ENCODE results near the gene GRIA4. TPM values are rescaled to one million over a fixed set of nuclear protein-coding genes. Genes with fewer than 3 reads are reported as not detected.

The GRIA4 gene
- total RNA-seq, 2 experiments from 2014 or later, result not detected

- Mint-ChIP-seq H3K27me3 (peaks cover 4% of the 10 kb centered on the region), H3K9me3 (no peaks in the 10 kb centered on the region), H3K4me3 (no peak overlapping the region), H3K4me1 (ENCODE audit: low read depth) (no peaks in the 10 kb centered on the region), H3K36me3 (ENCODE audit: low read depth) (no peaks in the 10 kb centered on the region), H3K27ac (no peak overlapping the region)
- no peak for TF ChIP-seq CTCF (IDR thresholded peaks at IDR 0.05)
- DNase-seq (no peak), ATAC-seq (no peak)
- ChIA-PET POLR2A (no interaction called here), CTCF (interaction anchor here (3.2 kb wide), 1 partner anchor 8 kb away, joined by 6 read pairs; no protein-coding TSS in a partner anchor)
- intact Hi-C loops (cut with micrococcal nuclease), result no loop called here
These were observed 247.1 kb downstream of the GRIA4 start for GRCh38 chr11:105856954-105857353.

- intact Hi-C loops (cut with micrococcal nuclease), result no loop called here
- Mint-ChIP-seq H3K4me1 (ENCODE audit: low read depth) (no peaks in the 10 kb centered on the region), H3K4me3 (no peak overlapping the region), H3K27ac (no peak overlapping the region), H3K27me3 (peaks cover 4% of the 10 kb centered on the region), H3K9me3 (no peaks in the 10 kb centered on the region), H3K36me3 (ENCODE audit: low read depth) (no peaks in the 10 kb centered on the region)
- POLR2A ChIA-PET, result no interaction called here
- DNase-seq (no peak), ATAC-seq (no peak)
- no peak for TF ChIP-seq CTCF (IDR thresholded peaks at IDR 0.05)
- CTCF ChIA-PET, result interaction anchor here (3.2 kb wide), 1 partner anchor 8 kb away, joined by 6 read pairs; no protein-coding TSS in a partner anchor
These were observed 247.9 kb downstream of the GRIA4 start for GRCh38 chr11:105857728-105858127.

GRCh38 chr11:105858841-105859240, 249.0 kb downstream of the GRIA4 start:
- ATAC-seq (no peak), DNase-seq (no peak)
- Mint-ChIP-seq H3K27ac (no peak overlapping the region), H3K4me1 (ENCODE audit: low read depth) (no peaks in the 10 kb centered on the region), H3K4me3 (no peak overlapping the region), H3K9me3 (no peaks in the 10 kb centered on the region), H3K27me3 (peaks cover 4% of the 10 kb centered on the region), H3K36me3 (ENCODE audit: low read depth) (no peaks in the 10 kb centered on the region)
- ChIA-PET POLR2A (no interaction called here), CTCF (interaction anchor here (3.2 kb wide), 1 partner anchor 9 kb away, joined by 6 read pairs; no protein-coding TSS in a partner anchor)
- intact Hi-C loops (cut with micrococcal nuclease), result no loop called here
- no peak for TF ChIP-seq CTCF (IDR thresholded peaks at IDR 0.05)

- no peak overlapping the region for H3K27ac Mint-ChIP-seq
- DNase-seq, result no peak
- peaks cover 3% of the 10 kb centered on the region for H3K27me3 Mint-ChIP-seq
- intact Hi-C loops (cut with micrococcal nuclease), result no loop called here
- no peak for TF ChIP-seq CTCF (IDR thresholded peaks at IDR 0.05)
- ChIA-PET CTCF (interaction anchor here (3.2 kb wide), 1 partner anchor 11 kb away, joined by 6 read pairs; no protein-coding TSS in a partner anchor), POLR2A (no interaction called here)
- H3K4me1 Mint-ChIP-seq (ENCODE audit: low read depth), result no peaks in the 10 kb centered on the region
- H3K4me3 Mint-ChIP-seq, result no peak overlapping the region
- no peaks in the 10 kb centered on the region for H3K9me3 Mint-ChIP-seq
- ATAC-seq, result no peak
- H3K36me3 Mint-ChIP-seq (ENCODE audit: low read depth), result no peaks in the 10 kb centered on the region
These were observed 250.2 kb downstream of the GRIA4 start for GRCh38 chr11:105860105-105860504.

GRCh38 chr11:105861225-105861624, 251.4 kb downstream of the GRIA4 start:
- POLR2A ChIA-PET, result no interaction called here
- ATAC-seq (no peak), DNase-seq (no peak)
- no peak for TF ChIP-seq CTCF (IDR thresholded peaks at IDR 0.05)
- no peaks in the 10 kb centered on the region for H3K4me1 Mint-ChIP-seq (ENCODE audit: low read depth)
- intact Hi-C loops (cut with micrococcal nuclease), result no loop called here
- CTCF ChIA-PET, result no interaction called here
- no peaks in the 10 kb centered on the region for H3K36me3 Mint-ChIP-seq (ENCODE audit: low read depth)
- no peak overlapping the region for H3K27ac Mint-ChIP-seq
- H3K4me3 Mint-ChIP-seq, result no peak overlapping the region
- no peaks in the 10 kb centered on the region for H3K9me3 Mint-ChIP-seq
- peaks cover 3% of the 10 kb centered on the region for H3K27me3 Mint-ChIP-seq
